GM19240 (cell line): Measurements from ENCODE around the gene TATDN3.
A peak's percentile ranks its signal among the peaks of the same experiment; 100 is the strongest.
"Not testable (repeated sequence)": the region's sequence is repeated elsewhere in the genome, so short reads cannot be mapped to it uniquely, and the experiment has no call there.

Experiments used
- DNase-seq: peaks from one replicate; pipeline ENCODE4 v3.0.0; 2011; ENCODE audit warnings: low spot score; ENCODE audit not compliant: insufficient read length

TATDN3 gene

DNA sequence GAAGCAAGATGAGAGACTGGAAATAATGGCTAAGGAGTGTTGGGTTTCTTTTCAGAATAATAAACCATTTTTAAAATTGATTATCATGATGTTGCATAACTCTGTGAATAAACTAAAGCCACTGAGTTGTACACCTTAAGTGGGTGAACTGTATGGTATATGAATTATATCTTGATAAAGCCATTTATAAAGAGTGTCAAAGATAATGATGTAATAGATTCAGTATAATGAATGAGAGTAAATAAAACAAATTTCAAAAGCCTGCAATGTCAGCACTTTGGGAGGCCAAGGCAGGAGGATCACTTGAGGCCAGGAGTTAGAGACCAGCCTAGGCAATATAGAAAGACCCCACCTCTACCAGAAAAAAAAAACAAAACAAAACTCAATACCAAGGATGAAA, 16.5 kb upstream of the TATDN3 start:
- no peak for DNase-seq

DNA sequence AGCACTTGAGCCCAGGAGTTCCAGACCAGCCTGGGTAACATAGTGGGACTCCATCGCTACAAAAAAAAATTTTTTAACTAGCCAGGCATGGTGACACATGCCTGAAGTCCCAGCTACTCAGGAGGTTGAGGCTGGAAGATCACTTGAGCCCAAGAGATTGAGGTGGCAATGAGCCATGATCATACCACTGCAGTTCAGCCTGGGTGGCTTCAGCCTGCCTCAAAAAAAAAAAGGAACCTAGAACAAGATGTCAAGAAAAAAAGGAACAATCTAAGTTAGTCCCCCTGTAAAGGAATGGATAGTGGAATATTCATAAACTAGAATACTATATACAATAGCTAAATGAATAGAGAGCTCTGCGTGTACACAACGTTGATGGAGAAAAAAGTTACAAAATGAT, 14.5 kb upstream of the TATDN3 start:
- DNase-seq = no peak

DNA sequence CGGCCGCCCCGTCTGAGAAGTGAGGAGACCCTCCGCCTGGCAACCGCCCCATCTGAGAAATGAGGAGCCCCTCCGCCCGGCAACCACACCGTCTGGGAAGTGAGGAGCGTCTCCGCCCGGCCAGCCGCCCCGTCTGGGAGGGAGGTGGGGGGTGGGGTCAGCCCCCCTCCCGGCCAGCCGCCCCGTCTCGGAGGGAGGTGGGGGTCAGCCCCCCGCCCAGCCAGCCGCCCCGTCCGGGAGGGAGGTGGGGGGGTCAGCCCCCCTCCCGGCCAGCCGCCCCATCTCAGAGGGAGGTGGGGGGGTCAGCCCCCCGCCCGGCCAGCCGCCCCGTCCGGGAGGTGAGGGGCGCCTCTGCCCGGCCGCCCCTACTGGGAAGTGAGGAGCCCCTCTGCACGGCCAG, 12.6 kb upstream of the TATDN3 start:
- not testable (repeated sequence) for DNase-seq

DNA sequence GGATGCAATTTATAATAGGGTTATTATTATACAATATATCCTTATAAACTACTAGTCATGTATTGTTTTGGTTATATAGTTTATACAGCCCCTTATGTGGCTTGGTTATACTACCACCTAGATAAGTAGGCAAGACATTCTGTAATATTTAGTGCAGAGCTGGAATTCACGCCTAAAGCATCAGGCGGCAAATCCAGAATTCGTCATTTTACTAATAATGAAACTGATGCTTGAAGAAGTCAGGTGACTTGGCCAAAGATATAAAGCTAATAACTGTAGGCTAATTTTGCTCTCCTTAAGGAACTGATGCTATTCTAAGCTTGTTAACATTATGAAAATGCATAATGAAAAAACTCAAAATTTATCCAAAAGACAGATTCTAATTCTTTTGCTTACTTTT, 10.9 kb upstream of the TATDN3 start:
- no peak for DNase-seq

DNA sequence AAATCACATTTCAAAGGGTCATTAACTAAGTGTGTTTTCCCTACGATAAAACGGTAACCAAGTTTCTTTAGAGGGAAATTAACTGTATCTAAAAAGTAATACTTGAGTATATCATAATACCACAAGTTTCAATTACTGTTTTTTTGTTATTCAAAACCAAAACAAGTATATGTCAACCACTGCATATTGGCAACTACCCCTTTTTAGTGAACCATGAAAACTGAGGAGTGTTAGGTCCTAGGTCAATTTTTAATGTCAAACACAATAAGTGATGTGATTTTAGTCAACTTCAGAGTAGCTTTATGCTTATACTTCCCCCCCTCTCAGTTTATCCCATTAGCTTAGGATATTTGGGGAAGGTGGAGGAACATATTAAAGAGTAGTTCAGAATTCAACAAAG, 10.5 kb upstream of the TATDN3 start:
- DNase-seq = no peak

DNA sequence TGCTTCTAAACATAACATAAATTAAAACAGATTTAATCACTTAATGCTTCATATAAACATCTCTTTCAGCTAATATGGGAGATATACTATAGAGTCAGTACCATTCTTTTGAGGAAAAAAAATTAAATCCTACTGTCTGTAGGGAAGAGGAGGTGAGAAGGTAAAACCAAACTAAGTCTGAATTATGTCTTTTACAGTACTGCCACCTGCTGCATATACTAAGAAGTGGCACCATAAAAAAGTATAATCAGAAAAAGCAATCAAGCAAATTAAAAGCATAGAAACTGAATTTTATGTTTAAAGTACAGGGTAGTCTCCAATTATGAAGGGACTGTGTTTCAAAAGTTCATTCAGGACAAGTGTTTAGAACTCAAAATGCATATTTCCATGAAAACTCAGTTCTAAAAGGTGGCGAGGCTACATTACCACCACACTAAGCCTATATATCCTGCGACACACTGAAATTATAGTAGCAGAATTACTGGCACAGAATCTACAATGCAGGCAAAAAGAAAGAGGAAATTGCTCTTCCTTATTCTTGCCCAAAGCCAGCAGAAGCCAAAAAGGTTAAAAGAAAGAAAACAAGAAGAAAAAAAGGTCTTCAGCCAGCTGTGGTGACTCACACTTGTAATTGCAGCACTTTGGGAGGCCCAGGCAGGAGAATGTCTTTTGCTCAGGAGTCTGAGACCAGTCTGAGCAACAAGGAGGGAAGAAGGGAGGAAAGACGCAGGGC, 9.1 kb upstream of the TATDN3 start:
- no peak for DNase-seq

DNA sequence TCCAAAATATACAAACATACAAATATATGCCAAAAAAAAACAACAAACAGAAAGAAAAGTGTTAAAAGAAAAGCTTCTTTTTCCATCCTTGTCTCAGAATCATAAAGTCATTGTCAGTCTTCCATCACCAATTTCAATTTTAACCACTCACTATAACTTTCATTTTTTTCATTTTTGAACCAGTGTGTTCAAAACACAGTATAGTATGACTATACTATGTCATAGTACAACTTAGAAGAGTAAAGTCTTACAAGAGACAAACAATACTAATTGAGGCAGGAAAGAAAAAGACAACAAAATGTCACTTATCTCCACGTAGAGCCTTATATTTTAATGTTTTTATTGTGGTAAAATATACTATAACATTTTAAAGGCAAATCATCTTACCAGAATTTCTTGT, 7.7 kb upstream of the TATDN3 start:
- DNase-seq = no peak

DNA sequence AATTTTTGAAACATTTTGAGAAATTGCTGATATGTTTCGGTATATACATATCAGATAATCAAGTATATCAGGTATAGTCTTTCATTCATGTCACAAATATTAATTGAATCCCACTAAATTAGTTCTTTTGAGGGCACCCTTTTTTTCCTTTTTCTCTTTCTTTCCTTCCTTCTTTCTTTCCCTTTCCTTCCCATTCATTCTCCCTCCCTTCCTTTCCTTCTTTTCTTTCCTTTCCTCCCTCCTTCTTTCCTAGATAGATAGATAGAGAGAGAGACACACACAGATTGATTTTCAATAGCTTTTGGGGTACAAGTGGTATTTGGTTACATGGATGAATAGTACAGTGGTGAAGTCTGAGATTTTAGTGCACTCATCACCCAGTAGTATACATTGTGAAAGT, 5.8 kb upstream of the TATDN3 start:
- no peak for DNase-seq

DNA sequence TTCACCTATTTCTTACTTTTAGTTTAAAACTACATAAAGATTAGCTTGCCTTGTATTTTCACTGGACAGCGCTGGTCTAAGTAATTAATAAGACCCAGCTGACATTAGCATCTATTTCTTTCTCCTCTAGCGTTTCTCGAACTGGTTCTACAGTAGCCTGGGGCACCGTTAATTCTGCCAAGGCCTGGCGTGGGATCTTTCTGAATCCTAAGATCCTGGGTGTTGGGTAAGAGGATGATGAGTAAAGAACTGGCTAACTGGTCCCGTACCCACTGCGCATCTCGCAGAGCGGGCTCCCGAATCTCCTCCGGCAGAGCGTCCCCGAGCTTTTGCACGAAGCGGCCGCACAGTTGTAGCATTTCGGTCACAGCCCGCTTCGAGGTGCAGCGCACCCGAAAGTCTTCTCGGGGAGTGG, 426 bp upstream of the TATDN3 start:
- no peak for DNase-seq

DNA sequence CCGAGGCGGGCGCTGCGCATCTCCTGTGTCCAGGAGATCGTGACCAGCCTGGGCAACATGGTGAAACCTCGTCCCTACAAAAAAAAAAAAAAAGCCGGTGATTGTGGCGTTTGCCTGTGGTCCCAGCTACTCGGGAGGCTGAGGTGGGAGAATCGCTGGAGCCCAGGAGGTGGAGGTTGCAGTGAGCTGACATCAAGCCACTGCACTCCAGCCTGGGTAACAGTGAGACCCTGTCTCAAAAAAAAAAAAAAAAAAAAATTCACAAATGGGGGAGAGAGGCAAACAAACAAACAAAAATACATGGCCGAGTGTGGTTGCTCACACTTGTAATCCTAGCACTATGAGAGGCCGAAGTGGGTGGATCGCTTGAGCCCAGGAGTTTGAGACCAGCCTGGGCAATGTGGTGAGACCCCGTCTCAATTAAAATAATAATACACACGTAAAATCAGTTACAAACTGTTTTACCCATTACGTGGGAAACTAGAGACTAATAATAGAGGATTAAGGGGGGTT, 758 bp downstream of the TATDN3 start:
- DNase-seq = no peak

DNA sequence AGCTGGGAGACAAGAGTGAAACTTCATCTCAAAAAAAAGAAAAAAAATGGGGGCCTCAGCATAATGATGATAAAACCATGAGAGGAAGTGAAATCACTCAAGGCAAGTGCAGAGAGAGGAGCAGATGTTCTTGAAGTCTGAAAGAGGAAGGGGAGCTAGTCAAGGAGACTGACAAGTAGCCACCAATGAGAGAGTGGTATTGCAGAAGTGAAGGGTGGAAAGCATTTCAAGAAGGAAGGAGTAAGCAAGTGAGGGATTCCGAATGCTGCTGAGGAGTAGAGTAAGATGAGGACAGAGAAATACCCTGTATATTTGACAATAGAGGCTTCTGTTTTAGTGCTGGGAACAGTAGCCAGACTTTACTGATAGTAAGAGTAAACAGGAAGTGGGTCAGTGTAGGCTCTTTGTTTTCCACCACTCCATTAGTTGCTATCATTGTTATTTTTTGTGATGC, 2.9 kb downstream of the TATDN3 start:
- peak; percentile 48 for DNase-seq

DNA sequence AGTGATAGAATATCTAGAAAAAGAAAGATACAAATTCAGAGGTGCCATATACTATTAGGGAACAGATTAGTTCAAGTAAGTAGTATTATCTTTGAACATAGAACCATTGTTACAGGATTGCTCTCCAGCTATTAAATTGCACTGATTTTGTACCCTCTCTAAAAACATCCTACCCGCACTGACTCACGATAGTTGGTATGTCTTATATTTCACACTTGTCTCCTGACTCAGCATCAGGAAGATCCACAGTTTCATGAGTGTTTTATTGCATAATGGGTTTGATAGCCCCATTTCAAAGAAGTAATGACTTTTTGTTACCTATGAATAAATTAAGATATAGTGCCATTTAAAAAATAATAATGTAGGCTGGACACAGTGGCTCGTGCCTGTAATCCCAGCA, 6.0 kb downstream of the TATDN3 start:
- no peak for DNase-seq

DNA sequence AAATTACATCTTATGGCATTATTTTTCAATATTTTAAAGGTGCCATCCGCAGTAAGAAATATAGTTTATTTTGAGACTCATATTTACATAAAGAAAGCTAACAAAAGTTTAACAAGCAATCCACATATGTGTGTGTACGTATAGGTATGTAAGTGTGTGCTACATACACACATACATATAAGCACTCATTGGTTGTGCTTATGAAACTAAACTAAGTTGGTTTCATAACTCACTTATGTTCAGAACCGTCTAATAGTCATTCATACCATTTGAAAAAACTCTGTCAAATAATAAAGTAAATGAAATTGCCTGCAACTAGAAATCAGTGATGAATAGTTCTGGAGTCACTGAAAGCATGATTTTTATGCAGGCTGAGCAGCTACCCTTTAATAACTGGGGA, 14.1 kb downstream of the TATDN3 start:
- no peak for DNase-seq

DNA sequence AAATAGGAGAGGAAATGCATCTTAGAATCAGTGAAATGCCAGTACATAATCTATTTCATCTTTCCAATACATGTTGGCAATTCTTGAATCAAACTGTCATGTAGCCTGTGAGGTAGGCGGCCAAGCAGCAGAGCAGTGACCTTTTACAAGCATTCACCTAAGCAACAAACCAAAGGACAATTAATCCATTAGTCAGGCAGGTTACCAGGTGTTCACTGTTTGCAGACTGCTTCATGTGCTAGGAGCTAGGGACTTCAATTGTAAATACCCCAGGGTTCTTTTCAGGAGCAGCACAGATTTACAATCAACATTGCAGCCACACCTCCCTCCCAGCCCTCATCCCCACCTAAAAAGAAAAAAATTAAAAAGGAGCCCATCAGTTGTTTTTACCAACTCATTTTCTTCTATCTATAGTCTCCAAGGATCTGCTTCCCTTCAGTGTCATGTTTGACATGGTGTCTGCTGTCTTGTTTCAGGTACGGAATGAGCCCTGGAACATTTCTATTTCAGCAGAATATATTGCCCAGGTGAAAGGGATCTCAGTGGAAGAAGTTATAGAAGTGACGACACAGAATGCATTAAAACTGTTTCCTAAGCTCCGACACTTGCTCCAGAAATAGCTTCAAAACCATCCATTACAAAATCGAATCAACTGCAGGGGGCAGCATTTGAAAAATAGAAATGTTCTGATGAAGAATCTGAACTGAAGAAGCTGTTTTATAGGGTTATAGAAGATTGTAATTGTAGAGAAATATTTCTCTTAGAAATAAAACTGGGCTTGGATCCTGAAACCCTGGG, 23.0 kb downstream of the TATDN3 start:
- DNase-seq = no peak

DNA sequence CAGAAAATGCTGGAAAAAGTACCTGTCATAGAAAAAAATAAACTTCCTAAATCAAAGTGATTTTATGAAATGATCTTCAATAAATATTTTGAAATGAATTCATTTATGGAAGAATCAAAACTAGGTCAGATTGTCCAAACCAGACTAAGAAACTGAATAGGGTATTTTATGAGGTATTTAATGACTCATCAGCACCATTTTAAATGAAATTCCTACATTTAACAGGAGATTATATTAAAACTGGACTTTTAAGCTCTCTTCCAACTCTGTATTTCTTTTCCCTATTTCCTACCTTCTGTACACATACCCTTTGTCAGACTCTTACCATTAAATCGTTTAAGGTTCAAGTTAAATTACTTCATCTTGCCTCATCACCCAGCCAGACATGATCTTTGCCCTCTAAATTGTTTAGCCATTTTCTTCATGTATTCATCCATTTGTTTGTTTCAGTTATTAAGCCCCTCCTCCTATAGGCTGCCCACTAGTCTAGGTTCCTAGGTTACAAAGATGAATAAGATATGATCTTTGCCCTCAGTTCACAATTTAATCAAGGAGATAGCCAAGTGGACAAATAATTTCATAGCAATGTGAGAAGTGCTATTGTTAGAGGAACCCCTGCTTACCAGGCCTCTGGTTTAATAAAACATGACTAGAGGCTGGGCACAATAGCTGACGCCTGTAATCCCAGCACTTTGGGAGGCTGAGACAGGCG, 25.0 kb downstream of the TATDN3 start:
- no peak for DNase-seq

DNA sequence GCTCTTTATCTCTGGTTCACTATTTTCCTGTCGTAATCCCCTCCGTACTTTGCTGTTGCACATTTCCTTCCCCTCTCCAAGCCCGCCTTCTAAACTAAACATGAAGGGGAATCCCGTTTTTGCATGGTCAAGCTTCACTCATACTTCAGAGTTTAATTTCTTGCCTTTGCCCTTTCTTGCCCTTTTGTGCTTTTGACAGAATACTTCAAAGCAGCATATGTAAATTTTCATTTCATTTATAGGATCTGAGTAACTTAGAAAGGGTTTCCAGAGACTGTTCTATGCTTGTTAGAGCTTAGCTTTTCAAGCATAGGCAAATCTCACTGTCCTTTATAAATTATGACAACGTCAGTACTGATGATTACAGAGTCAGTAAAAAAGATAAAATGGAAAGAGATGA, 28.0 kb downstream of the TATDN3 start:
- peak; percentile 3 for DNase-seq

DNA sequence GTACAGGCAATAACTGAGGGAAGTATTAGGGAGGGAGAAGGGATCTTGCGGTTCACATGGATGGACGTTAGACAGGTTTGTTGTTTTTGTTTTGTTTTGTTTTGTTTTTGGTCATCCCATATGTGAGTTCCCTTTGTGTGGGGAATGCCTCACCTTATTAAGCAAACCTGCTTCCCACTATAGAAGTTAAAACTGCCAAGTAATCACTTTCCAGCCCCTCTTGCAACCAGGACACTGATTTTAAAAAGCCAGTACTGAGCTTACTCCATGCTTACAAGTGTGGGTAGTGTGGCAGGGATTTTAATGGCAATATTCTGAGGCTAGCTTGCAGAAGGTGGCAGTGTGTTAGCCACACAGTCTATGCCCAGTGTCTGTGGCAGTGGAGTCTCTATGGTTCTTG, 29.3 kb downstream of the TATDN3 start:
- DNase-seq = no peak

DNA sequence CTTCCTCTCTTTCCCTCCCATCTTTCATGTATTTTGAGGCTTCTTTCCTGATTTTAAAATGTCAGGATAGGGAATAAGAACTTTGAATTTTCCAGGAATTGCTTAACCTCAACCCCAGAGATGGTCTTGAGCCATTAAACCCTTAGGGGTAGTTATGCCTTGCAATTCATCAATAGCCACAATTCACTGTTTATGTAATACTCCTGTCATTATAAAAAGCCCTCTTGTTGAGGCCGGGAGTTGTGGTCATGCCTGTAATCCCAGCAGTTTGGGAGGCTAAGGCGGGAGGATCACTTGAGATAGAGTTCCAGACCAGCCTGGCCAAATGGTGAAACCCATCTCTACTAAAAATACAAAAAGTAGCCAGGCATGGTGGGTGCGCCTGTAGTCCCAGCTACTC, 31.3 kb downstream of the TATDN3 start:
- DNase-seq = no peak

DNA sequence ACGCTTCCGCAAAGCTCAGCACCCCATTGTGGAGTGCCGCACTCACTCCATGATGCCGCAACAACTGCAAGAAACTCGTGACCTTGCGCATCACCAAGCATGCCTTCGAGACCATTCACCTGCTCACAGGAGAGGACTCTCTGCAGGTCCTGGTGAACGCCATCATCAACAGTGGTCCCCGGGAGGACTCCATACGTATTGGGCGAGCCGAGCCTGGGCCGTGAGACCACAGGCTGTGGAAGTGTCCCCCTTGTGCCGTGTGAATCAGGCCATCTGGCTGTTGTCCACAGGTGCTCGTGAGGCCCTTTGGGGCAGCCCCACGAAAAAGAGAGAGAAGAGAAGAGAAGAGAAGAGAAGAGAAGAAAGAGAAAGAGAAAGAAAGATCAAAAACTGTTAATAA, 32.5 kb downstream of the TATDN3 start:
- no peak for DNase-seq

DNA sequence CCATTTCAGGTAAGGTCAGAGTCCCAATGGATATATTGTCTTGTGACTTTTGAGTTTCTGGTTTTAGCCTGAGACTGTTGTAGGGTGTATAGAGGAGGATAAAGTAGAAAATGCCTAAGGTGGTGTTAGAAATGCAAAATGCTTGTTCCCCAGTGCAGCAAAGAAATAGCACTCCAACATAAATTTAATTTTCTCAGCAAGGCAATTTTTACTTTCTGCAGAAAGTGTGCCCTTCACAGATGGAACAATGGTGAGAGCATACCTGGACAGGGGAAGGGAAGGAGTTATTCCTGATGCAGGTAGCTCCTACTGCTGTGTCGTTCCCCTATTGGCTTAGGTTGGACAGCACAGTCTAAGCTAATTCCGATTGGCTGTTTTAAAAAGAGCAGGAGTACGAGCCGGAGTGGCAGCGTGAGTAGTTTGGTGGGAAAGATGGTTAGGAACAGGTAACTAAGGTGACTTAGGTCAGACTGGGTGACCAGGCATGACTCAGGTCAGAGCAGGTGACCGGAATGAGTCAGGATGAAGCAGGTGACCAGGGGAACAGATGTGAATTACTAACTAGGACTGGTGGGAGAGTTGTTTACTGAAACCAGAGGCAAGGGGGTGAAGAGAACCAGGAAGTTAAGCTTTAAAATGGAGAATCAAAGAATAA, 34.2 kb downstream of the TATDN3 start:
- no peak for DNase-seq

DNA sequence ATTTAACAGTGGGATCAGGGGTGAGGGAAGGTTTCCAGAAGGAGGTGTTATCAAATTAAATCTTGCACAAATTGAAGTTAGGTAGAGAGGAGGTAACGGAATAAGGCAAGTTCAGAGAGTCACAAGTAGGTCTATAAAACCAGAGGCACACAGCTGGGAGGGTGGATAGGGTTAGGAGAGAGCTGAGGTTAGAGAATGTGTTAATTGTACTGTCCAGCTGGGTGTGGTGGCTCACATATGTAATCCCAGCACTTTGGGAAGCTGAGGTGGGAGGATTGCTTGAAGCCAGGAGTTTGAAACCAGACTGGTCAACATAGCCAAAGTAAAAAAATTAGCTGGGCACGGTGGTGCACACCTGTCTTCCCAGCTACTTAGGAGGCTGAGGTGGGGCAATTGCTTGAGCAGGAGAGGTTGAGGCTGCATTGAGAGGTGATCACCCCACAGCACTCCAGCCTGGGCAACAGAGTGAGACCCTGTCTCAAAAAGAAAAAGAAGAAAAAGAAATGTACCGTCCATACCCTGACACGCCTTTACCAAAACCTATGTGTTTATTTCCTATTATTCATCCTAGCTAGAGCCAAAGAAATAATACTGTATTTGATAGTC, 35.6 kb downstream of the TATDN3 start:
- DNase-seq = no peak
